NCI-H774 (cell line): ENCODE measurements around the gene C11orf24.
"Not testable (repeated sequence)": the region's sequence is repeated elsewhere in the genome, so short reads cannot be mapped to it uniquely, and the experiment has no call there.

ENCODE experiments used
- DNase-seq: peaks from one replicate; lab custom pipeline; 2025; lab: John Stamatoyannopoulos, UW

C11orf24 gene

GRCh38 chr11:68271781-68272608, at the start of gene C11orf24:
TSS of gene C11orf24 (minus strand) at chr11:68271973. CDS start at chr11:68263767, 8,206 bp downstream.
- peak; percentile 96 for DNase-seq

GRCh38 chr11:68317147-68317785, 45.5 kb upstream of the C11orf24 start:
- no peak for DNase-seq

GRCh38 chr11:68315171-68315920, 43.6 kb upstream of the C11orf24 start:
- no peak for DNase-seq

DNA sequence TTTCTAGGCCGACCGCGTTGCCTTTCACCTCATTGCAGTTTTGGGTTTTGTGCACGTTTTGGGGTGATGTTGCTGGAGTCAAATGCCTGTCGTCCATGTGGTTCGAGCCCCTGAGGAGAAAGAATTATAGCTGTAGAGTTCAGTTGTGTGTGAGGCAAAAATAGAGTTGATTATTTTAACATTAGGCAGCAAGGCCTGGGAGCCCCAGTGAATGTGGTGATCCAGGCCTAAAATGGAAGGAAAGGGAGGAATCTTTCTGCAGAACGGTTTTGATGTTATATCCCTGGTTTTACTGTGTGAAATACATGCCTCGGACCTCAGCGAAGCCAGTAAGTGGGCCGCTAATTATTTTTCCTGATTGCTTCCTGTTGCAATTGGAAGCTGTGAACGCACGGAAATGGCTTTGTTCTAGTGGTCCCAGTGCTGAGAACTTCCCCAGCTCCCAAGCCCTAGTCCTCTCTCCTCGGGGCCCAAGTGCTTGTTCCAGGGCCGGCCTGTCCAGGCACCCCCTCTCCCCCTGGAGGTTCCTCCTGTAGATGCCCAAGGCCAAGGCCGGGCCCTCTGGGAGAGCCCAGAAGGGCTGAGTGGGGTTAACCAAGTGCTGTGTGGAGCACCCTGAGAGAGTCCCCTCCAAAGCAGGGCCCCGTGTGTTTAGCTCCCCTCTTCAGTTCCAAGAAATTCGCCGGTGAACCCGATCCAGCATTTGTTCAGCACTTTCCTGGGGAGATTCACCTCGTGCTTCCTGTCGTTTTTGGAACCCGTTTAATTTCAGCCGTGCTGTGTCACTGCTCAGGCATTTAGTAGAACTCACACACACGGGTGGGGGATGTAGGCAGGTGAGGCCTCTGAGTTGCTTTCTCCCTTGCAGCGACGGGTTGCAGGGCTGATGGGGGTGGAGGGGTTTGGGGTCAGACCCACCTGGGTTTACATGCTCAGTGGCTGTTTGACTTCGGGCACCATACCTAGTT, 42.7 kb upstream of the C11orf24 start:
- DNase-seq: no peak

DNA sequence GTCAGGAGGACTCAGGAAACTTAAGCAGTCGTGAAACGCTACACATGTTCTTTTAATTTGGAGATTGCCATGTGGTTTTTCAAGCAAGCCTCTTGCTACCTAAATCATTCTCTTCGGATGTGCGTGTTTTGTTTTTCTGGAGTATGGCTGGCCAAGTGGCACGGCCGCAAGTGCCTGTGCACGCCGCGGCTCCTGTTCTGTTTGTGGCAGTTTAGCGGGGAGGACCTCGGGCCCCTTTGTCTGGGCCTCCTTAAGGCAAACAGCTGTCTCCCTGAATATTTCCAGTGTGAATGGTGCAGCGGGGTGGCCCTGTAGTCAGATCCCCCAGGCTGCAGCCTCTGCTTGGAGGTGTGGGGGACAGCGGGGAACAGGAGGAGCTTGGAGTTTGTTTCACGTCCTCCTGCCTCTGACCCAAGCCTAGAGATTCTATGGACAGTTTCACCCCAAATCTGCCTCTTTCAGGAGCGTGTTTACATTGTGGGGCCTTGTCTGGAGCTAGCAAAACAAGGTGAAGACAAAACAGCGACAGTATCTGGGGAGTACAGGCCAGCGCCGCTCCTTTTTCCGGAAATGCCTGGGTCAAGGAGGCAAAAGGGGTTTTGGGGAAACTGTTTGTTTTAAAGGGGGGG, 41.9 kb upstream of the C11orf24 start:
- DNase-seq: no peak

GRCh38 chr11:68312780-68313573, 41.2 kb upstream of the C11orf24 start:
- no peak for DNase-seq

- peak; percentile 28 for DNase-seq
These were observed 40.5 kb upstream of the C11orf24 start, which contains the start of gene LRP5 for GRCh38 chr11:68312117-68312779. TSS of gene LRP5 (plus strand) at chr11:68312591. CDS start at chr11:68312715, 124 bp downstream.

- no peak for DNase-seq
These were observed 39.7 kb upstream of the C11orf24 start for GRCh38 chr11:68311160-68312116.

DNA sequence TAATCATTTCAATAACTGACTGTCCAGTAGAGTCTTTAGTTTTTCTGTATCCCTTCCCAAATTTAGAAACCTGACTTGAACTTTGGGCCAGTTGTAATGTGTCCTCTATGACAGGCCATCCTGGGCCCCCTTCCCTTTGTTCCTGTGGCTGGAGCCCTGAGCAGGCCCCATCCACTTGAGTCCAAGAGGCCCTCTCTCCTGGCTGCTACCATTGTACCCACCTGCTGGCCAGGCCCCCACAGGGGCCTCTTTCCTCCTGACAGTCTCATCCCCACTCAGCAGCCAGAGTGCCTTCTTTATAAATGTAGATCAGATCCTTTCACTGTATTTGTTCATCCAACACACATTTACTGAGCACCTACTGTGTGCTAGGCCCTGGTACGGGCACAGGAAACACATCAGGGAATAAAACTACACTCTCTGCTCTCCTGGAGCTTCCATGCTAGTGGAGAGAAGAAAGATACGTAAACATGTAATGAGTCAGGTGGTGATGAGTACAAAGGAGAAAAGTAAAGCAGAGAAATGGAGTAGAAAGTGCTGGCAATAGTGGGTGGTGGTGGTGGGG, 37.9 kb upstream of the C11orf24 start:
- no peak for DNase-seq

DNA sequence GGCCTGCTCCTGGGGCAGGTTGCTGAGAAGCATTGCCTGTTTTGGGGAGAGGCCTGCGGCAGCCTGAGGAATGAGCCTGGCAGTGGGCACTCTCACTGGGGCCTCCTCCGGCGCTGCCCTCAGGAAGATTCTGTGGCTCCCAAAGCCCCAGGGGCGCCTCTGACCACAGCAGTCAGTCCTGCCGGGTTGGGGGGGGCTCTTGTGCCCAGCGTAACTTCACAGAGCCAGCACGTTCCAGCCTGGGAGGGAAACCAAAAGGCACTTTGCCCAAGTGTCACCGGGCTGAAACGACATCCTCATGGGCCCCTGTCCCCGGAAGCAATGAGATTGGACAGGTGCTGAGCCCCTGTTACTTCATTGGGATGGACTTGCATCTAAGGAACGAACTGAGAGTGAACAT, 36.3 kb upstream of the C11orf24 start:
- DNase-seq: no peak

DNA sequence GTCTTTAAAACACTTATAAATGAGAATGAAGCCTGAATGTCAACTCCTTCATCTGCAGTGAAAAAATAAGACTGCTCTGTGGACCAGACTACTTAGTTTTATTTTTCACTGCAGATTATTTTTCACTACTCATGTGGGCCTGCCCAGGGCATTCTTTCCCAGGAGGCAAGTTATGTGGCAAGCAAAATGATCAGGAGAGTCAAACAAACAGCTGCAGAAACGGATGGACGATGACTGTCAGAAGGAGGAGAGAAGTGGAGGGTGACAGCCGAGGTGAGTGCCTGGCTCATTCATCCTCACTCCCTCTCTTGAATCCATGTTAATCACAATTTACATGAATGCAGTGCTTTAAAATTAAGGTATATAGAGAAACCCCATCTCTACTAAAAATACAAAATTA, 34.9 kb upstream of the C11orf24 start:
- DNase-seq: no peak

GRCh38 chr11:68303982-68304780, 32.4 kb upstream of the C11orf24 start:
- no peak for DNase-seq

DNA sequence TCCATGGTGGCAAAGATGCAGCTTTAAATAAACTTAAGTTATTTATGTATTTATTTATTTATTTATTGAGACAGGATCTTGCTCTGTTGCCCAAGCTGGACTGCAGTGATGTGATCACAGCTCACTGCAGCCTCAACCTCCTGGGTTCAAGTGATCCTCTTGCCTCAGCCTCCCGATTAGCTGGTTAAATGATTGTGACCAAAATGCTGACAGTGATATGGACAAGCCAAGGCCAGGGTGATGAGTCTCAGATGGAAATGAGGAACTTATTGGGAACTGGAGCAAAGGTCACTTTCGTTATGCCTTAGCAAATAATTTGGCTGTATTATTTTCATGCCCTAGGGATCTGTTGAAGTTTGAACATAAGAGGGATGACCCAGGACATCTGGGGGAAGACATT, 31.3 kb upstream of the C11orf24 start:
- no peak for DNase-seq

- peak; percentile 14 for DNase-seq
These were observed 30.9 kb upstream of the C11orf24 start for GRCh38 chr11:68302670-68303069.

- DNase-seq: no peak
These were observed 30.5 kb upstream of the C11orf24 start for GRCh38 chr11:68302256-68302655.

DNA sequence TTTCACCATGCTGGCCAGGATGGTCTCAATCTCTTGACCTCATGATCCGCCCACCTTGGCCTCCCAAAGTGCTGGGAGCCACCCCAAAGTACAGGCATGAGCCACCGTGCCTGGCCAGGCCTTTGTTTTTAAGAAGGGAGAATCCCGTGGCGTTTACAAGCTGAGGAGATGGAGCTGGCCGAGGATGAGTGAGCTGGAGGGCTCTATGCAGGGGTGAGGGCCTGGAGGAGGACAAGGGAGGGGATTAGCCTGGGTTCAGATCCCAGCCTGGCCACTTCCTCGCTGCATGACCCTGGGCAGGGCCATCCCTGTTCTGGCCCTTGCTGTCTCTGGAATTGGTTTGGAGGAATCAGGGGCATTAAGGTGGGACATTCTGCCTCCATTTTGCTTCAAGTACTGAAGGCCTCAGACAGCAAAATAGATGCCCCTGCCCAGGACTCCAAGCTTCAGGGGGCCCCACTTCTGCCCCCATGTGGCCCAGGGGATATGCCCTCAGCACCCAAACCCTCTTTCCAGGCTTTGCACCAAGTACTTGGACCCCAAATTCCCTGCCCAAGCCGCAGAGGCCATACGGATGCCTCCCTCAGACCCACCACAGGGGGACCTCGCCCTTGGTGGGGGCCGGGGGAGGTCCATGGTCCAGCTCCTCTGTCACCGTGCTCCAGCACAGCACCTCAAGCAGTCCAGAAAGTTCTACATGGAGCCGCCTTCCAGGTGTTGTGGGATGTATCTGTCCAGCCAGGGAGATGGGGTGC, 28.5 kb upstream of the C11orf24 start:
- DNase-seq: no peak

GRCh38 chr11:68299517-68299879, 27.7 kb upstream of the C11orf24 start:
- not testable (repeated sequence) for DNase-seq
